Hindlimb muscle (tissue), 1 donor: Measurements from ENCODE around the gene ZNF608. TPM values are rescaled to one million over a fixed set of nuclear protein-coding genes. Genes with fewer than 3 reads are reported as not detected.

Experiments
- DNase-seq: peaks from one replicate; pipeline ENCODE4 v3.0.0-alpha.2; 2013
- polyA plus RNA-seq: library from polyadenylated mRNA; unstranded; fragments of 120-200 nt; gene quantifications from one replicate; pipeline ENCODE4 v1.2.1, GENCODE V29; 2013; ENCODE audit not compliant: insufficient read length

The ZNF608 gene, protein sequence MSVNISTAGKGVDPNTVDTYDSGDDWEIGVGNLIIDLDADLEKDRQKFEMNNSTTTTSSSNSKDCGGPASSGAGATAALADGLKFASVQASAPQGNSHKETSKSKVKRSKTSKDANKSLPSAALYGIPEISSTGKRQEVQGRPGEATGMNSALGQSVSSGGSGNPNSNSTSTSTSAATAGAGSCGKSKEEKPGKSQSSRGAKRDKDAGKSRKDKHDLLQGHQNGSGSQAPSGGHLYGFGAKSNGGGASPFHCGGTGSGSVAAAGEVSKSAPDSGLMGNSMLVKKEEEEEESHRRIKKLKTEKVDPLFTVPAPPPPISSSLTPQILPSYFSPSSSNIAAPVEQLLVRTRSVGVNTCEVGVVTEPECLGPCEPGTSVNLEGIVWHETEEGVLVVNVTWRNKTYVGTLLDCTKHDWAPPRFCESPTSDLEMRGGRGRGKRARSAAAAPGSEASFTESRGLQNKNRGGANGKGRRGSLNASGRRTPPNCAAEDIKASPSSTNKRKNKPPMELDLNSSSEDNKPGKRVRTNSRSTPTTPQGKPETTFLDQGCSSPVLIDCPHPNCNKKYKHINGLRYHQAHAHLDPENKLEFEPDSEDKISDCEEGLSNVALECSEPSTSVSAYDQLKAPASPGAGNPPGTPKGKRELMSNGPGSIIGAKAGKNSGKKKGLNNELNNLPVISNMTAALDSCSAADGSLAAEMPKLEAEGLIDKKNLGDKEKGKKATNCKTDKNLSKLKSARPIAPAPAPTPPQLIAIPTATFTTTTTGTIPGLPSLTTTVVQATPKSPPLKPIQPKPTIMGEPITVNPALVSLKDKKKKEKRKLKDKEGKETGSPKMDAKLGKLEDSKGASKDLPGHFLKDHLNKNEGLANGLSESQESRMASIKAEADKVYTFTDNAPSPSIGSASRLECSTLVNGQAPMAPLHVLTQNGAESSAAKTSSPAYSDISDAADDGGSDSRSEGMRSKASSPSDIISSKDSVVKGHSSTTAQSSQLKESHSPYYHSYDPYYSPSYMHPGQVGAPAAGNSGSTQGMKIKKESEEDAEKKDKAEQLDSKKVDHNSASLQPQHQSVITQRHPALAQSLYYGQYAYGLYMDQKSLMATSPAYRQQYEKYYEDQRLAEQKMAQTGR (N-terminal part only)
- 25.4 TPM for polyA plus RNA-seq

DNA sequence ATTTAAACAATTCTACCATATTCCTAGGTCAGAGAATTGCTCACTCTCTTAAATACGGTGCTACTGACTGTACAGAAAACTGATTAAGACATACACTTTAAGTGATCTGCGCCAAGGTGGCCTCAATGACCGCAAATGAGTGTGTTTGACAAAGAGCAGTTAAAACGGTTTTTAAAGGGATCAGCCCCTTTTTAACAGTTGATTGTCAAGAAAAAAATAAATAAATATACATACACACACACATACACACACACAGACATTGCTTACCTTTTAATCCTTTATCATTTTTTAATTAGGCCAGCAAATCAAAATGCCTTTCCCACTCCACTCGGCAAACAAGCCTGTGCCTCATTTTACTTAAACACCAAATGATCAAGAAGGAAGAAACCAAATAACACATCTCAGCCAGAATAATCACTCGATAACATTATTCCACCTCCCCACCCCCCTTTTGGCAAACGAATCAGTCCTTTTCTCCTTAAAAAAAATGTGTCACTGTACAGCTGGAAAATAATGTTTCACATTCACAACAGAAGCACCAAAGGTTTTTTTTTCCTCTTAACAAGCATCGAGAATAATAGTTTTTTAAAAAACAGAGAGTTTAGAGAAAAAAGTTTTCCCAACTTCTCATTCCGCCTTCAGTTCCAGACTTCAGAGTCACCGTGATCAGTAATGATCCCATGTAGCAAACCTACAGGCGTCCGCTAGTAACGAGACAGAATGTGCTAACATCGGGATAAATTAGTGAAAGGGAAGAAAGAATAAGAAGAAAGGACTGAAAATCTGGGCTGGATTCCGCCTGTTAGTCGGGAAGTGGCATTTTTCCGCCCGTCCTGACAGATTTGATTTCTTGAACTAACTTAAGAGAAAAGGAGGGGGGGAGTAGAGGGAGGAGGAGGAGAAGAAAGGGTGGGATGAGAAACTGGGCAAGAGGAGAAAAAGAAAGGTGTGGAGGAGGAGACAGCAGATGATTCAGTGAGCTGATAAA is at the start of gene ZNF608:
ZNF608 (minus strand) TSS at position 712 of the 988 bp plus-strand sequence. CDS start 1,650 bp downstream, outside the sequence.
- peak; percentile 78 for DNase-seq

DNA sequence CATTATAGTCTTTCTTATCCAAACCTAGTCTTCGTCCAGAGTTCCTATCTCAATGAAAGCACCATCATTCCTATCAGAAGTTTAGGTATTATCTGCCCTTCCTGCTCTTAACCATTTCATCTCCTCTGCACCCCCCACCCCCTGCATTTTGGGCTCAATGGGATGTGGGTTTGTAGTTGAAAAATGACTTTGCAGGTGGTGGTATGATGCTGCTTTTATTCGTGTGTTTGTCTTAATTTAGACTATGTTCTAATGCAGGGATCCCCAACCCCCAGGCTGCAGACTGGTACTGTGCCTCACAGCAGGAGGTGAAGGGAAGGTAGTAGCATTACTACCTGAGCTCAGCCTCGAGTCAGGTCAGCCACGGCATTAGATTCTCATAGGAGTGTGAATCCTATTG is 49.4 kb upstream of the ZNF608 start:
- no peak for DNase-seq

DNA sequence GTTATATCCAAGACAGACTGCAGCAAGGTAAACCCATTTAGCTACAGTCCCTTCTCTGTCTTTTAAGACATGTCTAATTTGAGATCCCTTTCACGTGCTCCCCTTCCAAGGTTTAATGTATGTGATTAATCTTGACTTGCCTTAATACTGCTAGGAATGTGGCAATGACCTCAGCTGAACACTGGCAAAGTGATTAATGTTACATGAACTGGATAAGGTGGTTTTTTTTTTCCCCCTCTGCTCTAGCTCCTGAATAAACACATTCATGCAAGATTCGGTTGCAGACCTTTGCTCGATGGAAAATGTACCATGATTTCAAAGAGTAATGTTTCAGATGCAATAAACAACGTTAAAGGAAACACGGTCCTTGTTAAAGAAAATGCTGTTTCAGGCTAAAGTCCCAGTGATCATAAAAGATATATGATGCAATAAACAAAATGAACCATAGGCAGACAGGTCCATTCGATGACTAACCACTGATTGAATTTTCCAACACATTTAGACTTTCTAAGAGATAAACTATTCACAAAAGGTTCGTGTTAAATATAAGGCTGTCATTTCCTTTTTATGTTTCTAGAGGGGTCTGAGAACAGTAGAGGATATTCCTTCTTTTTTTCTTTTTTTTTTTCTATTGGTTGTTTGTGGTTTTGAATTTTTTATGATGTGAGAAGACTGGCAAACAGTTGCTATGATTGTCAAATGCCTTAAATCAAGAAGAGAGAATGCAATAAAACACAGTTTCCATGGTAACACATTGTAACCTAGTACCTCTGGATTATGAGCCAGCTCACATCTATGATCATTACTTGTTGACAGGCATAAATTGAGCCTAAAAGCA is 44.7 kb upstream of the ZNF608 start:
- peak; percentile 14 for DNase-seq

DNA sequence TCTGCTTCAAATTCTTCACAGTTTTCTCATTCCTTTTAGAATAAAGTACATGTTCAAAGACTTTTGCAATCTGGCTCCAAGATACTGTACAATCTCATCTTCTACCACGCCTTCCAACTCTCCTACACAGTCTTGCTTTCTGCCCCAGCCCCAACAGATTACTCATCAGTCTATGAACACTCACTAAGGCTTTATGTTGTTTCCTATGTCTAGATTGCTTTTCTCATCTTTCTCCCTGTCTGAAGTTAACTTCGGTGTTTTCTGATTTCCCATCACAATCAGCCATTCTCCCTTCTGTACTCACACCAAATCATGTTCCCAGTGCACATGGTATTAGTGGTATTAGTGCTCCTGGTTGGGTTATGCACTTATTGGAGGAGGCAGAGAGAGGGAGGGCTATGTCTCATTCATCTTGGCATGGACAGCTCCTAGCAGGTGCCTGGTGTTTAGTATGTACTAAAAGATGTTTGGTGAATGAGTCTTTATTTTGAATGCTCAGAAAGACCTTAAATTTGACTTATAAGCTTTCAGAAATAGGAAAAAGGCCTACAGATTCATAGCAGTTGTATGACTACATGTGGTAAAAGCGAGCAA is 44.0 kb upstream of the ZNF608 start:
- no peak for DNase-seq

DNA sequence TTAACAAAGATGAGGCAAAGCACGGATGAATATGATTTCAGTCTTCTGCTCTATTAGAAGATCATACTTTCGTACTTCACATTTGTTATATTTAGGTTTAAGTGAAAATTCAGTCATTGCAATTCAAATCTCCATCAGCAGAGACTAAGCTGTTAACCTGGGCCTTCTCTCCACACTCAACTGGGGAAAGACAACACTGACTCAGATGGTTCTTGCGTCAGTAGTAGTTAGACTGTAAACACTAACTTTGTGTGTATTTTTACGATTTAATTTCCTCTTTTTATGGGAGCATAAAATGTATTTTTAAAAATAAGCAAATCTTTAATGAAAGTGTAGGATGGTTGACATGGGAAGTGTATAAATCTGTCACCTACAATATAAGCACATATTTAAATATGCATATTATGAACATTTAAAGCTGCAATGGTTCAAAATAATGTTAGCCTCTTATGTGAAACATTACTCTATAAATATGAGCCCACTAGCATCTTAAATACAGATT is 42.7 kb upstream of the ZNF608 start:
- DNase-seq, result no peak

DNA sequence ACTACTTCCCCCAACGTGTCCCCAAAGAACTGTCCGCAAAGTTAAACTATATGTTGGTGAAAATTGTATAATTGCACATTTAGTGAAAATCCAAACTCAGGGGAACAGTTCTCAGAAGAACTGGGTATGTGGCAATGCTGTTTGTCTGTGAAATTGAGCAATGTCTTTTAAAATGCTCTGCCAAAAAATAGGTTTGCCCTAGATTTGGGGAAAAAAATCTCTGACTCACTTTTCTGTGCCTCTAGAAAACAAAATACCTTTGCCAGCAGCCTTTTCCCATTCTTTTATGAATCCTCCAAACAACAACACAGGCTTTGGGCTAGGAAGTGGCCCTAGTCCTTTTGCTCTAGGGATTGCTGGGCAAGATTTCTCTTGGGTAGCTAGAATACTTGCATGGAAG is 37.4 kb upstream of the ZNF608 start:
- no peak for DNase-seq

DNA sequence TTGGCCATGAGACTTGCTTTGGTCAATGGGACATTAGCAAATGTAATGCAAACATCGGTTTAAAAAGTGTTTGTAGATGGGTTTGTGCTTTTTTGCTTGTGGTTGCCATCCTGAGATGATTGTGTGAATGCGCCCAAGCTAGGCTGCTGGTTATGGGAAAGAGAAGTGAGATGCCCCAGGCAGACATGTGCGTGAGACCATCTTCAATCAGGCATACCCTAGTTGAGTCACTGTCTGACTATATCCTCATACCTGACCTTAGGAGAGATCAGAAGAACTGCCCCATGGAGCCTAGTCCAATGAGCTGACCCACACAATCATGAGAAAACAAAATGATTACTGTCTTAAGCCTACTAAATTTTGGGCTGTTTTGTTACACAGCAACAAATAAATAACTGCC is 36.8 kb upstream of the ZNF608 start:
- no peak for DNase-seq

DNA sequence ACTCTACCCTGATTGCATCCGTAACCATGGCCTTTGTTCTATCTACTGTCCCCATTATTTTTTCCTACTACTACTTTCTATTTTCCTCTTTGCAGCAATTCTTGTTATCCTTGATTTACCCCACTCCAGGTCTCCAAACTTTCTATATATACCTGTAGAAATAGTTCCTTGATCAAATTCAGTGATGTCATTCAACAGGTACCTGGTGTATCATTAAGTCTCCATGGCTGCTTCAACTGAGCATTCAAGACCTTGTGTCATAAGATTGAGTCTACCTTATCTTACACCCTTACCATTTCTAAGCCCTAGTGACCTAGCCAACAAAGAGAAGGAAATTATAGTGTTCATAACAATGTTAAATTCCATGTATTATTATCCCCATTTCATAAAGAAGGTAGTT is 35.8 kb upstream of the ZNF608 start:
- DNase-seq, result no peak

DNA sequence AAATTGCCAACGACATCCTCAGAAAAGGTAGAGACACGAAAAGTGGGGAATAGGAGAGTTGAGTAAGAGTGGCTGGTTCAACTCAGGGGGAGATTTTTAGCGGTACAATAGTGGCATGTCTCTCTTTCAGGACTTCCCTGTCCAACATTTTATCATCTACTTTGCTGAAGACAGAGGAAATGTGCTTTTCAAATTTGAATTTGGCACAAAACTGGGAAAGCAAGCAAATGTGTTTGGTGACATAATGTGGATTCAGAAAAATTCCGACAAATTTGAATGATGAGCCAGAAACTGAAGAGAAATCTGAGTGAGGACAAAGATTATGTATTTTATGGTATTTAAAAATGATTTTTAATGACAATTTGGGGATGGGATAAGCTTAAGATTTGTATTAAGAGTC is 33.6 kb upstream of the ZNF608 start:
- DNase-seq, result no peak

DNA sequence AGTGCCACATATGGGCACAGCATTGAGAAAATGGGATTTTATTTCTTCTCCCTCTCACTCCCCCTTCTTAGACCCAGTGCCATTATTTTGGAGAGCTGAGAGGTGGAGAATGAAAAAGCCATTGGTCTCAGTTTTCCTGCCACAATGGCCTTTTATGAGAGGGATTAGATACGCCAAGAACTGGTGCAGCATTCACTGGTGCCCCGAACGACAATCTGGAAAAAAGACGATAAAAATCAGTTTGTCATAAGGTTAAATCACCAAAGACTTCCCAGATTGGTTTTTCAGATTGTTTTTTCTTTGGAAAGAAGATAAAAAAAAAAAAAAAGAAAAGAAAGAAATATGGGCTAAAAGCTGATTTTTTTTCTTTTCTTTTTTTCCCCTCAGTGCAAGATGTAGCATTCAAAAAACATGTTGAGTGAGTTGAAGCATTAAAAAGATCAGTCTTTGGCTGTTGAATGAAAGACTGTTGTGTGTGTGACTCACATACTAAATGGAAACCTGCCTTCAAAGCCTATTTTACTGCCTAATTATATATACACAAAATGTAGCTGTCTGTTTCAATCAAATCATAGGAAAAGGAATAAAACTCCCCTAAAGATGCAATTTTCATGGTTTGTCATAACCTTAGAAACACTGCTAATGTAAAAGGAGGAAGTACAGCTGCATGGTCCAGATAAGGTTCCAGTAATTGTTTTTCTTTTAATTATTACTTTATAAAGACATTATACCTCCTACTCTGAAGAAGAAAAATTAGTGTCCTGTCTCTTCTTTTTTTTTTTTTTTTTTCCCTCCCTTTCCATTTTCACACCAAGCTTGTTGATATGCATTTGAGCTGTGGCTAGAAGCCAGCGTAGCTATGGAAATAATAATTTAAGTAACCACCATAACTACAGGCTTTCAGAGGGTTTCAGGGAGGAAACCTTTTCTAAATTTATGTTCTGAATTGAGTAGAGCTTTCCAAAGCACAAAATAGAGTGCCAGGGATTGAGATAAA is 27.2 kb upstream of the ZNF608 start:
- peak; percentile 46 for DNase-seq

DNA sequence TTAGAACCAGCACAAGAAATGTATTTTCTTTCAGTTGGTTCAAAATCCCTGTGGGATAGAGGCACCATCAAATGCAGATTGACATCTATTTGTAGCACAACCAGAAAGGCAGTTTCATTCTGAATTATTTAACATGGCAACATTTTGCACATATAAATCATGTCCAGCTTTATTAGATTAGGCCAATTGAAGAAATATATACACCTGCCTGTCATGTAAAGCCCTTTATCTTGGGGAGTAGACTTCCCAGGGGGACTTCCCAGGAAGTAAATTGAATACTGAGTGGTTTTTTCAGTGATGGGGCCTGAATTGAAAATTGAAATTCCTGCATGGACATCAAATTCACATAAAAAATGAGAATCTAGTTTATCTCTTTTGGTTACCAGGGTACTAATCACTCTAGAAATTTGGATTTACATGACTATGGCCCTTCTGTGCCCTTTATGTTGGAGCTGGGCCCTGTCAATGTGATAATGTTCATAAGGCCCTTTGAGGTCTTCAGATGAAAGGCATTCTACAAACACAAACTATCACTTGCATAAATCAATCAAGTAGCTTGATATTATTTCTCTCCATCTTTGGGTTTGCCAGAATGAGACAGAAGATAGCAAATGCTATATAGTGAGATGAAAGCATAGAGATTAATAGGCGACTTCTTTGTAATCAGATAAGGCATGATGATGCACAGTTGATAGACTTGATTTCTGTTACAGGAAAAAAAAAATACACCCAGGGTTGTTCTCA is 26.2 kb upstream of the ZNF608 start:
- DNase-seq, result no peak

DNA sequence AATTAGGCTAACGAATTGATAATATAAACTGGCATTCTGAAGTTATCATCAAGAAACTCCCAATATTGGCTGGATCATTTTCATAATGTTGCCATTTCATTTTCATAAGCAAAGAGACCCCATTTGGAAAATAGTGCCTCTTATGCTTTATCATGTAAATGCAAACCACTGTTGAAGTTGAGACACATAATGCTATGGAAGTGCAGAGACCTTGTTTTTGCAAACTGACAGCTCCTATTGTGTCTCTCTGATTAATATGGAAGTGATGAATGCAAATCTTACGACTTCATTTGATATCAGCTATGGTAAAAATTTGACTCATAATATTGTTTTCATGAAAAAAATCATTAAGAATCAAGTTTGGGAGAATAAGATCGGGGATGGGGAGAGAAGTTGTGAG is 25.3 kb upstream of the ZNF608 start:
- no peak for DNase-seq

DNA sequence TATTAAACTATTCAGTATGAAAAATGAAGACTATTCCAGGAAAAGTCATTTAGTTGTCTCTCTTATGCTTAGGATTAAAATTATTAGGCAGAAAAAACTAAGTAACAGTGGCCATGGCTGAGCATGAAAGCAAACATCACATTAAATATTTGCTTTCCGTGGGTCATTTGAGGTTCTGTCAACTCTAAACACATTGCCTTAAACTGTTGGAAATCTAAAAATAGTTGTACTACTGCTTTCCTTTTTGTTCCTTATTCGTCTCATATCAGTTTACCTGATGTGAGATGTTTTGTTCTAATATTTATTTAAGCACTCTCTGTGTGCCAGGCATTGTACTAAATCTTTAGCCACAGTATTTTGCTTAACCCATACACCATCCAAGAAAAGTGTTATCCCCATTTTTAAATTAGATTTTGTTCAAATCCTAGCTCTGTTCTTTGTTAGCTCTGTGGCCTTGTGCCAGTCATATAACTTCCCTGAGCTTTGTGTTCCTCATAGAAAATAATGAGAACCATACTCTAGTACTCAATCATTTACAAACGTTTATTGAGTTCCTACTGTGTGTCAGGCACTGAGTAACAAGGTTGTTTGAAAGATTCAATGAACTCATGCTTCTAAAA is 18.7 kb upstream of the ZNF608 start:
- DNase-seq, result no peak

DNA sequence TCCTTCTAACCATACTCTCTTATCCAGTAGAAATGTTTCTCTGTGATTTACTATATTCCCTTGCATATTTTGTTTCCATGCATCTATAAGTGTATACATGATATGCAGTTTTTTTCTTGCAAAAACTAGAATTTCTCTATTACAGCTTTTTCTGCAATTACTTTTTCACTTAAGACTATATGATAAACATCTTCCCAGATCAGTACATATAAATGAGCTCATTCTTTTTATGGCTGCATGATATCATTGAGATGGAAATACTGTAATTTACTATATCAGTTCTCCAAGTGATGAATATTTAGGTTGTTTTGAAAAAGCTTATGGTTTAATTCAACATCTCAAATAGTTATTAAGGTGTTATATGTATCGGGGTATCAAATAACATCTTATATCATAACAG is 18.1 kb upstream of the ZNF608 start:
- DNase-seq, result no peak

DNA sequence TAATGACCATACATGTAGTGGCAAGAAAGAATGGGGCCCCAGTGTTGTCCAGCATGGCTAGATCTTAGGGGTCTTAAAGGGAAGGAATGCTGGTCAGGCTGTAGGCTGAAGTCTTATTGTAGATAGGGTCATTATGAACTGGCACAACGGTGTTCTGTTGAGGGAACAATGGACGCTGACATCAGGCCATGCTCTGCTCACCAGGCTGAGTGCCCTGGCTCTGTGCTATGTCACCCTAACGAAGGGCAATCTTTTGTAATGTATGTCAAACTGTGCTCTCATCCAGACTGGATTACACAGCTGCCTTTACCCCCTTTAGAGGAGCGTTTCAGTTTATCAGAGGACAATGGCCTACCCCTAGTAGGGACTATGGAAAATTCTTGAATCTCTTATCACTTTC is 14.6 kb upstream of the ZNF608 start:
- no peak for DNase-seq

DNA sequence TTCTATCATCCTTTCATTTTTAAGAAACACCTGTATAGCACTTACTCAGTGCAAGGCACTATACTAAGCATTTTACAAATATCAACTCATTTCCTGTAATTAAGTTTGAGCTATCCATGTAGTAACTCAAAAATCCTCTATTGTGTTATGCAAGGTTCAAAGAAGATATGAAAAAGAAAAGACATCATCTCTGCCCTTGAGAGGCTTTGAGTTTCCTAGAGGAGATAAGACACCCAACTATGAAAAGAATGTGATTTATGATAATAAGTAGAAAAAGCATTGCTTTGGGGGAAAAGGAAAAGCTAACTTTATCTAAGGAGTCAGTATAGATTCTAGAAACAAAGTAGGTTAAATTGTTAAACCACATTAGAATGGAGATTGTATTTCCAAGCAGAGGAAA is 14.2 kb upstream of the ZNF608 start:
- DNase-seq, result no peak

DNA sequence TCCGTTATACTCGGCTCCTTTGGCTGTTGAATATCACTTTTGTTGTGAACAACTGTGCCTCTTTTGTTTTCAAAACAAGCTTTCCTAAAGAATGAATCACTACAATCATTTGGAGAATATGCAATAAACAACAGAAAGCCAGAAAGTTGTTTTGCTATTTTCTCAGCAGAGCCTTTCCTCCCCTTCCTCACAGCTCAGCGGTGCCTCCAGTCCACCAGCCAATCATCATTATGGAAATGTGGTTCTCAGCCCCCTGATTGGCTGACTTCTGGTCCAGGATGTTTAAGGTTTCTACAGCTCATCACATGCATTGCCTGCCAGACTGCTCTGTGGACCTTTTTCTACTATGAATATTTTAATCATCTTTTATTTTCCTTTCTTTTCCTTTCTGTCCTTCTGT is 9.1 kb upstream of the ZNF608 start:
- no peak for DNase-seq

DNA sequence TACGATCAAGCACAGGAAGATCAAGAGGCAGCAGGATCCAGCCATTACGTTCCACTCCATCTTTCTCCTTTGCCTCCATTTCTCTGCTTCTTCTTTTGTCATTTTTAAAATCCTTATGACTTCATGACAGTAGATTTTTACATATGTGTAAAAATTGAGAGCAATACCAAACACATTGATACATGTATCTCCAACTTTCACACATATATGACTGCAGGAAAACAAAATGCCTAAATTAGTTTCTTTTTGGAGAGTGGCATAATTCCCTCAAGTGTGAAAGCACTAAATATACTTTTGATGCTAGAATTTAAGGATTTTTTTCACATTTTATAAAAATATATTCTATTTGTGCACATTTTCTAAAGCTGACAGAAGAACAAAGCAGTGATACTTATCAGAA is 8.6 kb upstream of the ZNF608 start:
- DNase-seq, result no peak
